Effector CD4-positive, alpha-beta T cell (primary cell): Measurements from ENCODE around the gene TMEM59L.

ENCODE experiments used
- DNase-seq: peaks from one replicate; pipeline ENCODE4 v3.0.0-alpha.2; 2020

Gene TMEM59L

DNA sequence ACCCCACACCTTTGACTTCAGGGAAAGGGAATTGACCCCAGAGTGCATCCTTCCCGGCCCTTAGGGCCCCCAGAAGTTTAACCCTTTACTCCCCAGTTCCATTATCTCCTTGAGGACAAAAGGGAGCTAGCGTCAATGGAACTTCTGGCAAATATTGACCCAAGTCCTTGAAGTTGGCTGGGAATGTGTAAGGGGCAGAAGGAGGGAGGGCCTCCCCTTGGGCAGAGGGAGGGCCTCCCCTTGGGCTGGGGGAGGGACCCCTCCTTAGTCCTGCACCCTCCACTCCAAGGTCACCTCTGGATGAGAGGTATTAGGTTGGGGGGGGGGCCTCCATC lies 3.0 kb upstream of the TMEM59L start:
- no peak for DNase-seq

DNA sequence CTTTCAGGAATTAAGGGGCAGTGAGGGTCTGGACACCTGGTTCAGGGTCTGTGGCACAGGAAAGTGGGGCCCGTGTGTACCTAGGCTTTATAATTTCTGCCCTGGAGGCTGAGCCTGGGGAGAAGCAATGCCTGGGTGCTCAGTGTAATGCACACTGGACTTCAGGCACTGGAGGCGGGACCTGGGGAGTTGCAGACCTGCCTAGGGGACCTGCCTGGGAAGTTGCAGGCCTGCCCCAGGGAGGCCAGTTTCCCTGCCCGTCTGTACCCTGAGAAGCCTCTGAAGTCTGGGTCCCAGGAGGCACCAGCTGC lies 2.5 kb upstream of the TMEM59L start:
- DNase-seq: no peak

DNA sequence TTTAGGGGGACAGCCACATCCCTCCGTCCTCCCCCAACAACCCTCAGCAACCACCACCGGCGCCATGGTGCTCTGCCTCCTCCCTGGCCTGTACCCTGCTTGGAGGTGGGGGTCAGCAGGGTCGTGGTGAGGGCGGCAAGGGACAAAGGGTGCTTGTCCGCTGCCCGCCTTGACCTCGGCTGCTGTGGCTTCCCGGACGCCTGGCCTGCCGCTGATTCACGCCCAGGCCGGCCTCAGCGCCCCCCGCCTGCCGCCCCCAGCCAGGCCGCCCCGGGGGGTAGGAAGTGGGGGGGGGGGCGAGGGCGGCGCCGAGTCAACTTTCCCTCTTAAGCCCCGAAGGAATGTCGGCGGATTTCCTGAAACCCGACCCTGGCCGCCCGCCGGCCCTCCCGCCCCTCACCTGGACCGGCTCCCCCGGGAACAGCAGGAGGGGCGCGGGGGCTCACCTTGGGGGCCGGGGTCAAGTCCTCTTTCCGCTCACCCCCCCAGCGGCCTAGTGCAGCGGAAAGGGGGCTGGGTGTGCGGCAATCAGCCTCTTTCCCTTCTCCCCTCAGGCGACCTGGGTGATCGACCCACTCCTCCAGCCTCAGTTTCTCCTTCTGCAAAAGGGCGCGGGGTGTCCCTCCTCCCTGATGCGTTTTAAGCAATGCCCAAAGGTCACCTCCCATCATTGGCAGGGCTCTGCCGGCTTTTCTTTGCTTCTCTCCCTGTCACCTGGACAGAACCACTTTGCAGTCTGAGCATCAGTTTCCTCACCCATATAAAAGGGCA lies 1.9 kb upstream of the TMEM59L start:
- DNase-seq: no peak

DNA sequence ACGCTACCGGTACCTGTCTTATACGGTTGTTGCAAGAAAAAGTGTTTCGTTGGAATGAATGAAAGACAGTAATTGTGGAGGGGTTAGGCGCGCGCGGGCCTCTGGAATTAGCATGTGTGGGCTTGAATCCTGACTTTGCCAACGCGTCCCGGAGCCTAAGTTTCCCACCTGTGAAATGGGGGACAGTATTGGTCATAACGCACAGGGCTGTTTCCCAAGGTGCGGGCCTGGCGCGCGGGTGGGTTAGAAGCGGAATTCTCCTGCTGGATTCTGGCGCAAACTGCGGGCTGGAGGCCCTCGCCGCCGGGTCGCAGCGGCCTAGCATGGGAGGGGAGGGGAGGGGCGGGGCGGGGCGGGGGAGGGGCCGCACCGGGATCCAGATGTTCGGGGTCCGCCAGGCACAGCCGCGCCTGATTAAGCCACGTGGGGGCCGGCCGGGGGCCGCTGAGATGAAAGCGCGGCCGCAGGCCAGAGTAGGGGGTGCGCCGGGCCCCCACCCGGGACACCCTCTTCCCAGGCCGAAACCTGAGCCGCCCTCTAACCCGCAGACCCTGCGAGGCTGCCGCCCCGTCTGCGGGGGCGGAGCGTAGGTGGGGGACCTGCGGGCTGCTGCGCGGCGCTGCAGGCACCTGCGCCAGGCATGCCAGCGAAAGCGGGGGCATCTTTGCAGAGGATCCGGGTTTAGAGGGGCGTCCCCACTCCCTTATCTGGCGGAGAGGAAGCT lies 1.2 kb upstream of the TMEM59L start:
- no peak for DNase-seq

DNA sequence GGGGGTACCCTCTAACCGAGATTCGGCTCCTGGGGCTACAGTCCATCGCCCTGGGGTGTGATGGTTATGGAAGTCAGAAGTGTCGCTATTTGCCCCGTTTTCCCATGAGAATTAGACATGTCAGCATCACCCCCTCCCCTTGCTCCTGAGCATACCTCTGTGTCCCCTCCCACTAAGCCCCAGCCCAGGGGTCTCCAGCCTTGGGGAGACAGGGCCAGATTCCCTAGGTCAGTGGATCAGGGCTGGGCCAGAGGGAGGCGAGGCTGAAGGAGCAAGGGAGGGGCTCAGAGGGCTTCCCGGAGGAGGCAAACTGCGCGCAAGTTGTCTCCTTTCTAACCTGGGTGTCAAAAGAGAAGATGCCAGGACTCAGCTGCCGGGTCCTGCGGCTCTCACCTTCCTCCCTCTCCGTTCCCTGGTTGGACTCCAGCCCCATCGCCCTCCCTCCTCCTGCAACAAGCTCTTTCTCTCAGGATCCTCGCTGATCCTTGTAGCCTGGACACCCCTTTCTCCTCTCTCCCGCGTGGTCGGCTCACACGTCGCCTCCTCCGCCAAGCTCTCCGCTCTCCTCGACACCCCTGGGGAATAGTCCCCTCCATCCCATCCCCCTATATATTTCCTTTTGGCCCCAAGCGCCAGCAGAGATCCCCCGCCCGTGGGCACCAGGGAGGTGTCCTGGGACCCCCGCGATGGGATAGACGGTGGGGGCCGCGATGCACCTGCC lies 459 bp upstream of the TMEM59L start:
- no peak for DNase-seq

DNA sequence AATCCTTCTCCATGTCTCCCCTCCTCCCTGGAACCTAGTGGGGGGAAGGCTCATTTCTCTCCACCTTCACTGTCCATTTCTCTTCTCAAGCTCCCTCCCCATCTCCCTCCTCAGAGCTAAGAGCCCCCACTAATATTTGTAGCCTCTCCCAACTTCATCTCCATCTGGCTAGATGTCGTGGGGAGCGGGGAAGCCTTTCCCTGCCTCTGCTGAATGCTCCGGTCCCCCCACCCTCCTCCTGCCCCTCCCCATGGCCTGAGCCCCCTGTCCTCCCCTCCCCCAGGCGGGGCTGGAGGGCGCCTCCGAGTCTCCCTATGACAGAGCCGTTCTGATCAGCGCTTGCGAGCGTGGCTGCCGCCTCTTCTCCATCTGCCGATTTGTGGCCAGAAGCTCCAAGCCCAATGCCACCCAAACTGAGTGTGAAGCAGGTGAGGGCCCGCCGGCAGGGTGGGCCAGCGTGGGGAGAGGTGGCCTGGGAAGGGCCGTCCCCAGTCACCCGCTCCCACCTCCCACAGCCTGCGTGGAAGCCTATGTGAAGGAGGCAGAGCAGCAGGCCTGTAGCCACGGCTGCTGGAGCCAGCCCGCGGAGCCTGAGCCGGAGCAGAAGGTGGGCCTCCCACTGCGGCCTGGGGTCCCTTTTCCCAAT lies 1.0 kb downstream of the TMEM59L start:
- DNase-seq: no peak

DNA sequence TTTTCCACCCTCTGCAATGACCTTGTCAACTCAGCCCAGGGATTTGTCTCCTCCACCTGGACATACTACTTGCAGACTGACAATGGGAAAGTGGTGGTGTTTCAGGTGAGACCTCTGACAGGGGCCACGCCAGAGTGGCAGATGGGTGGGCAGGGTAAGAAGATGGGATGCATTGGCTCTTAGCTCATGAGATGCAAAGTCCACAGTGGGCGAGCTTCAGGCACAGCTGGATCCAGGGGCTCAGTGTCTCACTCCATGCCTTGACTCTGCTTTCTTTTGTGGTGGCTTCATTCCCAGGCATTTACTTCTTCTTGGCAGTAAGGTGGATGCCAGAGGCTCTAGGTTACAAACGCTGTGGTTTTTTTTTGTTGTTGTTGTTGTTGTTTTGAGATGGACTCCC lies 3.4 kb downstream of the TMEM59L start:
- DNase-seq: no peak

DNA sequence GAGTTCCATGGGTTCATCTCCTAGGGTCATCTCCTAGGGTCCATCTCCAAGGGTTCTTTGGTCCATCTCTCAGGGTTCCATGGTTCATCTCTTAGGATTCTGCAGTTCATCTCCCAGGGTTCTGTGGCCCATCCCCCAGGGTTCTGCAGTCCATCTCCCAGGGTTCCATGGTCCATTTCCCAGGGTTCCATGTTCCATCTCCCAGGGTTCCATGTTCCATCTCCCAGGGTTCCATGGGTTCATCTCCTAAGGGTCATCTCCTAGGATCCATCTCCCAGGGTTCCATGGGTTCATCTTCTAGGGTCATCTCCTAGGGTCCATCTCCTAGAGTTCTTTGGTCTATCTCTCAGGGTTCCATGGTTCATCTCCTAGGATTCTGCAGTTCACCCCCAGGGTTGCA lies 4.9 kb downstream of the TMEM59L start:
- no peak for DNase-seq

DNA sequence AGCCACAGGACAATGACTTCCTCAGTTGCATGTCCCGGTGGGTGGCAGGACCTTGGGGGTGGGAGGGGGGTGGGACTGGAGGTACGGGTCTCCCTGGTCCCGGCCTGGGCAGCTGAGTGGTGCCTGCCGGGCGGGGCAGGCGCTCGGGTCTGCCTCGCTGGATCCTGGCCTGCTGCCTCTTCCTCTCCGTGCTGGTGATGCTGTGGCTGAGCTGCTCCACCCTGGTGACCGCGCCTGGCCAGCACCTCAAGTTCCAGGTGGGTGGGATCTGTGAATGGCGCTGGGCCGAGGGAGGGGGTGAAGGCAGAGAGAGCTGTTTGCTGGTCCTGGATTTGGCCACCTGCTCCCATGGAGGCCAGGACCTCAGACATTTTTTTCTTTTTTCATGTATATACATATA lies 5.6 kb downstream of the TMEM59L start:
- DNase-seq: no peak

DNA sequence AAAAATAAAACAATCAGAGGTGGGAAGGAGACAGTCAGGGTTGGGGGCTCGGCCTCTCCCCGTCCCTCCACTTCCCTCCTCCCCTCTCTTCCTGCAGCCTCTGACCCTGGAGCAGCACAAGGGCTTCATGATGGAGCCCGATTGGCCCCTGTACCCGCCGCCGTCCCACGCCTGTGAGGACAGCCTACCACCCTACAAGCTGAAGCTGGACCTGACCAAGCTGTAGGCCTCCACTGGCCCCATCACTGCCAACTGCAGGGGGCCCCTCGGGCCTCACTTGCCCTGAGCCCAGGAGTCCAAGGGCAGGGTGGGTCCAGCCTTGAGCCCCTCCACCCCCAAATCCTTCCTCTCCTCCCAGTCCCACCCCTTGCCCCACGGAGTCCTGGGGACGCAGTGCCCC lies 7.6 kb downstream of the TMEM59L start:
- DNase-seq: no peak

DNA sequence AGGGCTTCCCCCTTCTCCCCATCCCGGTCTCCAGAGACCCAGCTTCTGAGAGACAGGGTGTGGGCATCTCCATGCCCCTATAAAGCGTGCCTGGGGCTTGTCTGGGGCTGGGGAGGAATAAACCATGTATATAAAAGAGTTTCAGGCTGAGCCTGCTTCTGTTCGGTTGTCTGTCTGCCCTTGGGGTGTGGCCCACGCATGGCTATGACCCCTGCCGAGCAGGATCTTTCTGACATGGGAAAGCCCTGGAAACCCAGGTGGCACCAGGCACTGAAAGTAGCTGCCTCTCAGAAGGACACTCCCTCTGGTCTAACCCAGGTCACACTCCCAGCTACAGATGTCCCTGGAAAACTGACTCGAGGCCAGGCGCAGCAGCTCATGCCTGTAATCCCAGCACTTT lies 8.2 kb downstream of the TMEM59L start:
- DNase-seq: no peak

DNA sequence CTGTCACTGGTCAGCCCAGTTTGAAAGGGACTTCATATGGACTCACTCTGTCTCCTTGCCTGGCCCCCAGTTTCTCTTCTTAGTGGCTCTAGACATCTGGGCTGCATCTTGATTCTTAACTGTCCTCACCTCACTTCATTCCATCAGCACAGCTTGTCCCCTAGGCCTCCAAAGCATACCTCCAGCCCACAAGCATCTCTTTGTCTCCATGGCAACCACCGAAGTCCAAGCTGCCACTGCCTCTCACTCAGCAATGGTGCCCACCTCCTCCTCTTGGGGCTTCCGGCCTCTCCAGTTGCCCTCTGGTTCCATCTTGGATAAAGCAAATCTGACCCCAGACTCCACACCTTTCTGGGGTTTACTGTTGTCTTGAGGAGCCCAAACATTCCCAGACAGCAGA lies 14.2 kb downstream of the TMEM59L start:
- DNase-seq: no peak

DNA sequence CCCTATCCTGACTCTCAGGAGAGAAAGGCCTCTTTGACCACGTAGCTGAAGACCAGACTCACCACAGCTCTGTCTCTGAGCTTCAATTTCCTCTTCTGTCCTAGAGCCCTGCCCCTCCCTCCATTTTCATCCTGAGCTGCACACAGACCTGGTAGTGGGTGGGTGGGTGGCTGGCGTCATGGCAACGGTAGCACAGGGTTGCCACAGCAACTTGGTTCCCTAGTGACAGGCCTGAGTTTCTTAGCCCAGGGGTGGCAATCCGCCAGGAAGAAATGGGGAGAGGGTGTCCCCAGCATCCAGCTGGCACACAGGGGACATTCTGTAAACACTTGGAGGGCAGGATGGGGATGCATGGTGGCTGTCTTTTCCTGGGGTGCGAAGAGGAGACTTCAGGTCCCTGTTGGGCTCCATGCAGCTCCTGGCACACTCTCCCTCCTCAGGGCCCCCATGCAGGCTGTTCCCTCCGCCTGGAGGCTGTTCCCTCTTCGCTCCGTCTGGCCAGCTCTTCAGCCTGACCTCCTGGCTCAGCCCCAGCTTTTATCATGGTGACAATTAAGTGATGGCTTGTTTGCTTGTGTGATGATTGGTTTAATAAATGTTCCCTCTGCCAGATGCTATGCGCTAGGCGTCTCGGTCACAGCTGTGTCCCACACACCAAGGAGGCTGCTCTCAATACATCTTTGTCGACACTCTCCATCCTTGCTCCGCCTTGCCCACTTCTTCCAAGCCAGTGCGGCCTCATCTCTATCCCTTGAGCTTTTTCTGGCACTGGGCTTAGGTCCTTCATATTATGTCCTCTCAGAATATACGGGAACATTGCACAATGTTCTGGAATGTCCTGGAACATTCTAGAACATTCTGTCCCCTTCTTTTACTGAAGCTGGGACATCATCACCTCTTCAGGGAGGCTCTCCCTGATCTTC lies 16.8 kb downstream of the TMEM59L start:
- DNase-seq: no peak

DNA sequence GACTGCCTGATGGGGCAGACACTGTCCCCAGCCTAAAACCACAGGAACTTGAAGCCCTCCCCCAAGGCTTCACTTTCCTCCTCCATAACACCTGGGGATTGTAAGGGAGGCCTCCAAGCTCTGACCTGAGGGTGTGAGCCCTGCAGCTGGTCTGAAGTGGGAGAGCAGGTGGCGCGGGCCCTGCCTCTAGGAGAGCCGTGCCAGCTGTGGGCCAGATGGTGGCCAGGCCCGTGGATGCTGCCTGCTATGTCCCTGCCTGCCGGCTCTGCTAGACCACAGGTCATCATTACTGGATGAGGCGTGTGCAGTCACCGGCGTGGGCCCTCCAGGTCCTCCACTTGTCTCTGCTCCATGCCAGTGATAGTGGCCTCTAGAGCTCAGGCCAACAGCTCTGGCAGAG lies 20.7 kb downstream of the TMEM59L start:
- DNase-seq: no peak

DNA sequence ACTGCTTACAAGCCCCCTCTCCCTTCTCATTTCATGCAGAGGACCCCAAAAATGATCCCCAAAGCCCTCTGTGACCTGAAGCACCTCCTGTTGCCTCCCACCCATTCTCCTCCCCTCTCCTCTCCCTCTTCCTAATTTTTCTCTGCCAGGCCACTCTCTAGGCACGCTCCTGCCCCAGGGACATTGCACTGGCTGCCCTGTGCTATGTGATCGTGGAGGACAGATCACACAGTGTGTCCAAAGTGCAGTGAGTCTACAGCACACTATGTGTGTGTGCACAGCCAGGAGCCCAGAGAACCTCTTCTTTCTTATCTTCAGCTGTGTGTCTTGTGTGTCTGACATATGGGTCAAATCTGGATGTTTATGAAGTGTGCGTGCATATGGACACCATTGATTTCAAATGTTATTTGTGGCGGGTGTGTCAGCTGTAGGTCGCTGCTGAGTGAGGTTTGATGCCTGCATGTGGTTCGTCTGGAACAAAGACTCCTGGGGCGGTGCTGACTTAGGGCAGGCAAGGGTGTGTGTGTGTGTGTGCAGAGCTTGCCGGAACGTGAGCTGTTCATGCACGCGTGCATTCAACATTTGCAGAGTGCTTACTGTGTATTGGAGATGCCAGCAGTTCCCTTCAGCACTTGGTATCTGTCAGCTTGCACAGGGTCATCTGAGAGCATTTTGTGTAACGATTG lies 22.1 kb downstream of the TMEM59L start:
- no peak for DNase-seq

DNA sequence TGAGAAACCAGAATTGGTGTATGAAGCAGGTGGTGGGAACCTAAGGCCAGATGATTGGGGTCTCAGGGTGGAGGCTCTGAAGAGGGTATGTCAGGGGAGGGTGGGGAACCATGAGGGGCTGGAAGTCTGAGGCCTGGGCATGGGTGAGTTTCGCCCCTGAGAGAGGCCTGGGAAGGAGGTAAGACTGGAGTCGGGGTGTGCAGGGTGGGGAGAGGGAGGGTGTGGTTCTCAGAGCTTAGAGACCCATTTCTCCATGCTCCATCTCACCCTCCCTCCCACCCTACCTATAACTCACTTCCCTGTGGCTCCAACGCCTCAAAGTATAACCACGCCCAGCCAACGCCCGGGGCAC lies 23.1 kb downstream of the TMEM59L start:
- DNase-seq: no peak

DNA sequence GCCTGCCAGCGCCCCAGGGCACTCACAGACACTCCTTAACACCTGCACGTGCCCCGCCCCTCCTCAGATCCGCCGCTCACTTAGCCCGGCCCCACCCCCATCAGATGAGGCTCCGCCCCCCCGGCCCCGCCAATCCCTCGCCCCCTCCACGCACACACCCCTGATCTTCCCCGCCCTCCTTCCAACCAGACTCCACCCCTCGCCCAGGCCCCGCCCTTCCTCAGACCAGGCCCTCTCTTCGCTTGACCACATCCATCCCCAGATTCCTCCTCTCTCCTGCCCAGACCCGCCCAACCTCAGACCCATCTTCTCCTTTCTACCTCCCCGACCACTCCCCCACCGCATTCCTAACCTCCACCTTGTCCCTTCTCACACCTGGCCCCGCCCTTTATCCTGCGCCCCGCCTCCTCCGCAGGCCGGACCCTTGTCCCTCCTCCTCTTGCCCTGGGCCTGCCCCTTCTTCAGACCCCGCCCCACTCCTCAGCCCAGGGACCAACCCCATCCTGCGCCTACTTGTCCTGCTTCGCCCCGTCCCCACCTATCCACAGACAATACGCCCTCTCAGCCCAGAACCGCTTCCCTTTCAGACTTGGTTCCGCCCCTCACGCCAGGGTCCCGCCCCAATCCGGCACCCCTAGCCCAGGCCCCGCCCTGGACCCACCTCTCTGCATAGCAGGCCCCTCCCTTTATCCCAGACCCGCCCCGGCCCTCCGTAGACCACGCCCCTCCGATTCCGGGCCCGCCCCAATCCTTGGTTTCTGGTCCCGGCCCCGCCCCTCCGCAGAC lies 23.7 kb downstream of the TMEM59L start:
- DNase-seq: peak; percentile 98

DNA sequence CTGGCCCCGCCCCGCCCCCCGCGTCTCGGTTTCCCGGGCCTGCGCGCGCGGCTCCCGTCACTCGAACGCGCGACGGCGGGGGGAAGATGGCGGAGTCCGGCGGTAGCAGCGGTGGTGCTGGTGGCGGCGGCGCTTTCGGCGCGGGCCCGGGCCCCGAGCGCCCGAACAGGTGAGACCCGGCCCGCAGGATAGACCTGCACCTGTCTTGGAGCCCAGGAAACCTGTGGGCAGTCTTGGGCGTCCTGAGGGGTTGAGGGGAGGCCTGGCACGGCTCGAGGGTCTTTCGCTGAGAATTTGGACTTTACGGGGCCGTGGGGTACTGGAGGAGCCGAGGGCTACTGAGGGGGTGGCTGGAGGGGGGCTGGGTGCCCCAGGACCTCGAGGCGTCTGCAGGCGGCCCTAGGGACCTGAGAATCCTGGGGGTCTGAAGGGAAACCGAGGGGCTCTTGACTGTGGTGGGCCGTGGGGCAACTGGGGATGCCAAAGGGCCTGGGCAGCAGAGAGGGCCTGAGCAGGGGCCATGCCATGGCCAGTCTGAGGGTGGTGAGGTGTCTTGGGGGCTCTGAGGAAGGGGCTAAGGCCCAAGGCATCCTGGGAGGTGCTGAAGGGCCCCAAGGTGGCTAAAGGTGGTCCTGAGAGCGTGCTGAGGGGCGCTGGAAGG lies 24.4 kb downstream of the TMEM59L start, which contains the start of gene KLHL26:
TSS of gene KLHL26 (plus strand) at position 60 of the 661 bp plus-strand sequence. CDS start at position 87, 27 bp downstream.
- no peak for DNase-seq

DNA sequence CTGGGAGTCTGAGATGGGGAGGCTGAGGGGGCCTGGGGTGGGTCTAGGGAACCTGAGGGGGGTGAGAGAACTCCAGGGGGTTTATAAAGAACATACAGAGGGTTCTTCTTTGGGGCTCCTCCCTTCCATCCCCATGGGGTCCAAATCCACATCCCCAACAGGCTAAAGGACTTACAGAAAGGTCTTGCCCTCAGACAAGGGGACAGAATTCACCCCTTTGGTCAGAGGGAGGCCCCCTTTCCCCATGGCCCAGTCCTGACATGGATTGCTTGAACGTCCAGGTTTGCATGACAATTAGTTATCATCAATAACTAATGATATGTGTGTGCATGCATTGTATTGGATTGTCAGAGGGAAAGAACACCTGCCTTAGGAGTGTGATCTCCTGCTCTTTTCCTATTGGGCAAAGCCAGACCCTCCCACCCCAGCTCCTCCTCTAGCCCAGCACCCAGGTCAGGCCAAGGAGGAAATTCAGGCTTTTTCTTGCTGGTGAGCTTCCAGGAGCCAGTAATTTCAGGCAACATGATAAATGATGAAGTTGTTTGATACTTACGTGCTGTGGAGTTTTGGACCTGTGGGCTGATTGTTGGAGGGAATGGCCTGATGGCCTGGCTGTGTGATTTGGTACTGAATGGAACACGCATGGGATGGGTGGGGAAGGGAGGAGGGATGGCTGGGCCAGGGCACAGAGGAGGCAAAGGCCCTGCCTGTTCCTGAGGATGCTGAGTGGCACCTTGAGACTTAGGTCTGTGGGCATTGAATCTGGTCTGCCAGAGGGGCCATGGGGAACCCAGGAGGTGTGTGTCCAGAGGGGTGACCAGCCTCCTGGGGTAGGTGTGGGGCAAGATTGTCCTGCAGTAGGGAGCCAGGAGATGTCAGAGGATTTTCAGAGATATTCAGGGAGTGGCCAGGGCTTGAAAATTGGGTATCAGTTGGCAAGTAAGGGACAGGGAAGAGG lies 25.3 kb downstream of the TMEM59L start:
- DNase-seq: no peak
